IPS-15b (cell line): ENCODE data around the gene C22orf31.

Source experiments
- H3K27me3 ChIP-seq: one replicate; pipeline ENCODE4 v1.6.1; 2013; ENCODE audit warnings: low read length; ENCODE audit not compliant: control insufficient read depth, insufficient read depth
- H3K36me3 ChIP-seq: one replicate; pipeline ENCODE4 v1.6.1; 2013; ENCODE audit warnings: low read length; ENCODE audit not compliant: control insufficient read depth, insufficient read depth
- H3K4me1 ChIP-seq: one replicate; pipeline ENCODE4 v1.6.1; 2013; ENCODE audit warnings: mild to moderate bottlenecking, low read length; ENCODE audit not compliant: control insufficient read depth, insufficient read depth
- H3K4me3 ChIP-seq: one replicate; pipeline ENCODE4 v1.5.1; 2013; ENCODE audit warnings: low read depth, low read length
- H3K9ac ChIP-seq: one replicate; pipeline ENCODE4 v1.6.1; 2013; ENCODE audit warnings: low read depth, mild to moderate bottlenecking, low read length
- H3K9me3 ChIP-seq: one replicate; pipeline ENCODE4 v1.6.1; 2013; ENCODE audit warnings: mild to moderate bottlenecking, low read length; ENCODE audit not compliant: control insufficient read depth, insufficient read depth

Gene C22orf31

DNA sequence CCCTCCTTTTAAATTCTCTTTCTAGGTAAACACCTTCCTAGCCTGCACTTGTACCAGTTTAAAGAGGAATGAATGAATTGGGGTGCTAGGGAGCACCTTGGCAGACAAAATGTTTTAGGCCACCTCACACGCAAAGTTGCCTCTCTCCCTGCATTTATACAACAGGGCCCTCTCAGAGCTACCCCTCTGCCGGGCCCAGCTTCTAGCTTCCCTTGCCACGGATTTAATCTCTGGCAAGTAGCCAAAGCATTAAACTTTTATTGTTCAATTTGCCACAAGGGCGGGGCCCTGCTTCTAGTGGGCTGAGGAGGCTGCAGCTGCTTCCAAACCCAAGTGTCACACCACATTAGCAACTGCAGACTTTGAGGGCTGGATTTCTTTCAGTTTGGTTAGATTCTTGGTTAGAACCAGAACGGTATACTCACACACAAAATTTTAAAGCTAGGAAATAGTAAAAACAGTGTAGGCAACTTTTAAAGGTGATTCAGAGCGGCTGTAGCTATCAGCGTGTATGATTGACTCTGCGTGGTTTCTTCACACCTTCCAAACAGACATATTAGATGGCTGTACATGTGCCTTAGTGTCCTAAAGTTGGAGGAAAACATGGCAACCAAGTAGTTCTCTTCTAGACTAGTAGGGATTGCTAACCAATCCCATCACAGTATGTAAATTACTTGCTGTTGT, 17.7 kb upstream of the C22orf31 start:
- Histone ChIP-seq H3K9me3 (no peaks in the 10 kb centered on the region), H3K27me3 (peaks cover 12% of the 10 kb centered on the region), H3K4me1 (peaks cover 14% of the 10 kb centered on the region), H3K9ac (no peak overlapping the region), H3K36me3 (no peaks in the 10 kb centered on the region), H3K4me3 (no peak overlapping the region)

DNA sequence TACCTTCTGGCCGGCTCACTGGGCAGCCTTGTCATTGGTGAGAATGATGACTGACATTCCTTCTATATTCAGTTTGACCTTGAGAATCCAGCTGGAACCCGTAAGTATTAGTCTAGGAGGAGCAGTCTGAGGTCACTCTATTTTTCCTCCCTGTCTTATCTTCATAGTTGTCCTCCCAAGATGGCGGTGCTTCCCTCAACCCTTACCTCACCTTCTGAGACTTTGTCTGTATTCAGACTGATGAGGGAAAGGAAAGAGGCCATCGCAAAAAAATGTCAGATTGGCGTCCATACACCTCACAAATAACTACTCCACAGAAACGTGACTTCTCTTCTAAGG, 17.2 kb upstream of the C22orf31 start:
- Histone ChIP-seq H3K9me3 (no peaks in the 10 kb centered on the region), H3K4me3 (no peak overlapping the region), H3K36me3 (no peaks in the 10 kb centered on the region)

GRCh38 chr22:29078036-29078868, 16.6 kb upstream of the C22orf31 start:
- Histone ChIP-seq H3K4me3 (no peak overlapping the region), H3K9me3 (no peaks in the 10 kb centered on the region), H3K9ac (no peak overlapping the region), H3K36me3 (no peaks in the 10 kb centered on the region), H3K4me1 (peaks cover 8% of the 10 kb centered on the region), H3K27me3 (peaks cover 20% of the 10 kb centered on the region)

More for the DNA sequence above, 17.2 kb upstream of the C22orf31 start:
- H3K27me3 ChIP-seq, result peaks cover 17% of the 10 kb centered on the region
- H3K9ac ChIP-seq, result no peak overlapping the region
- H3K4me1 ChIP-seq, result peaks cover 11% of the 10 kb centered on the region

DNA sequence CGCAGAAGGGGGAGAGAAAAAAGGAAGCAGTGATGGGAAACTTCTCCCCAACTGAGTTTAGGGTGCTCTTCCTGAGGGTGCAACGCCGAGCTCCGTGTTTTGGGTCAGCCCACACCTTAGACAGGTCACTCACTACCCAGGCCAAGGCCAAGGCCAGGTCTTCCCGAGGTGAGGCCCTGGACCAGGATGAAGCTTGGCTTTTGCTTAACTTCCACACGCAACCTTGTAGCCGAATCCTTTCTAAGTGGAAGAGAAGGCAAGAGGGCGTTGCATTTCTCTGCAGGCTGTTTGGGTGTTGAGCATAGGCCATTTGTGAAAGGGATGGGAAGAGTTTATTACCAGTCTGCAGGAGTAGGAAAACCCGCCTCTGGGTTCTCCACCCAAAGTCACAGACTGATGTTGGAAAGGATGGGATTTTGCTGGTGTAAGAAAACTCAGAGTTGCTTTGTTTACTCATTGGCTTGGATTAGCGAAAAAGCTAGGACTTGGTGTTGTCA, 12.7 kb upstream of the C22orf31 start:
- H3K9me3 ChIP-seq, result no peaks in the 10 kb centered on the region
- H3K4me1 ChIP-seq, result peaks cover 7% of the 10 kb centered on the region
- peak overlapping the region; percentile 4 for H3K9ac ChIP-seq
- peaks cover 46% of the 10 kb centered on the region for H3K27me3 ChIP-seq
- H3K4me3 ChIP-seq, result peak overlapping the region; percentile 70
- H3K36me3 ChIP-seq, result no peaks in the 10 kb centered on the region

DNA sequence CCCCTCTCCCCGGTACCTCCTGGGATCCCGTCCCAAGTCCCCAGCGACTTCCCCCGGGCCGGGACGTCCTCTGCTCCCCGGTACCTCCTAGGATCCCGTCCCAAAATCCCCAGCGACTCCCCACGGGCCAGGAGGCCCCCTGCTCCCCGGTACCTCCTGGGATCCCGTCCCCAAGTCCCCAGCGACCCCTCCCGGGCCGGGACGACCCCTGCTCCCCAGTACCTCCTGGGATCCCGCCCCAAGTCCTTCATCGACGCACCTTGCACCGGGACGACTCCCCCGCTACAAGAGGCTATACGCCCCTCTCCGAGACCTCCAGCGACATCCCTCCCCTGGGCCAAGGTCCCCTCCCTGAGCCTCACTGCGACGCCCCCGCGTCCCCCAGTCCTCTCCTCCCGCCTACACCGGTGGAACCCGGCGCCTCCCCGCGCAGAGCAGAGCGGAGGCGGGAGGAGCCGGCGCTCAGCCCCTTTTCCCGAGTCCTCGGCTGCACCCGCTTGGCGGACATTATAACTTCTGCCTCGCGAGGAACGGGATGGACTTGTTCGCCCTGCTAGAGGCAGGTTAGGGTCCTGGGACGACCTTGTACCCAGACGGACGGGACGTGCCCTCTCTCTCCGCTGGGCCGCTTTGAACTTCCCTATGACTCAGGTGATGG, 12.1 kb upstream of the C22orf31 start:
- H3K27me3 ChIP-seq, result peaks cover 49% of the 10 kb centered on the region
- H3K4me1 ChIP-seq, result peaks cover 7% of the 10 kb centered on the region
- no peaks in the 10 kb centered on the region for H3K36me3 ChIP-seq
- peak overlapping the region; percentile 4 for H3K9ac ChIP-seq
- no peaks in the 10 kb centered on the region for H3K9me3 ChIP-seq
- H3K4me3 ChIP-seq, result peak overlapping the region; percentile 70

- Histone ChIP-seq H3K9me3 (no peaks in the 10 kb centered on the region), H3K4me3 (peak within 1 kb of the TSS; percentile 70), H3K9ac (no peak within 1 kb of the TSS), H3K36me3 (no peaks in the 10 kb centered on the region), H3K4me1 (peaks cover 7% of the 10 kb centered on the region), H3K27me3 (peaks cover 49% of the 10 kb centered on the region)
These were observed 11.5 kb upstream of the C22orf31 start, which contains the start of gene KREMEN1 for GRCh38 chr22:29072979-29073617. Gene KREMEN1, plus strand, starts transcription at chr22:29073035. Its CDS starts 96 bp downstream, at chr22:29073131.

- Histone ChIP-seq H3K9ac (no peak overlapping the region), H3K4me3 (peak overlapping the region; percentile 53), H3K9me3 (no peaks in the 10 kb centered on the region), H3K27me3 (peaks cover 49% of the 10 kb centered on the region), H3K36me3 (no peaks in the 10 kb centered on the region), H3K4me1 (peaks cover 7% of the 10 kb centered on the region)
These were observed 10.8 kb upstream of the C22orf31 start for GRCh38 chr22:29072193-29072978.

GRCh38 chr22:29071261-29072045, 9.8 kb upstream of the C22orf31 start:
- Histone ChIP-seq H3K4me3 (peak overlapping the region; percentile 53), H3K4me1 (peaks cover 7% of the 10 kb centered on the region), H3K36me3 (no peaks in the 10 kb centered on the region), H3K27me3 (peaks cover 49% of the 10 kb centered on the region), H3K9ac (no peak overlapping the region), H3K9me3 (no peaks in the 10 kb centered on the region)

- peaks cover 48% of the 10 kb centered on the region for H3K27me3 ChIP-seq
- peaks cover 7% of the 10 kb centered on the region for H3K4me1 ChIP-seq
- no peaks in the 10 kb centered on the region for H3K36me3 ChIP-seq
- H3K4me3 ChIP-seq, result no peak overlapping the region
- no peak overlapping the region for H3K9ac ChIP-seq
- H3K9me3 ChIP-seq, result no peaks in the 10 kb centered on the region
These were observed 8.9 kb upstream of the C22orf31 start for GRCh38 chr22:29070490-29070889.

DNA sequence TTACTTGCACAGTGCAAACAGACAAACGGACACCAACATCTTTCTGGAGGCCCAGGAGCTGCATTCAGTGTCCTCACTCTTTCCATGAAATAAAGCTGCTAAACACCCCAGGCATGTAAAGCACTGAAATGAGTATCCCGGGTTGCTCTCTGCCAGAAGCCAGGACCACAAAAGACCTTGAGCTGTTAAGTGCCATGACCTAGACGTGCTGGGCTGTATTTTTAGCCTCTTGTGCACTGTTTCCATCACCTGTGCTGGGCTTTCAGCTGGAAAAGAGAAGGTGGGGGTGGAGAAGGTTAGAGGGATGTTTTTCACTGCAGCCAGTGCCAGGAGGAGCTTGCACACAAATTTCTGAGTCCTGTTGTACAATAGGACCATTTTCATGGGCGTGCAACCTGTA, 7.8 kb upstream of the C22orf31 start:
- Histone ChIP-seq H3K36me3 (no peaks in the 10 kb centered on the region), H3K9ac (no peak overlapping the region), H3K27me3 (peaks cover 38% of the 10 kb centered on the region), H3K9me3 (no peaks in the 10 kb centered on the region), H3K4me3 (no peak overlapping the region), H3K4me1 (peaks cover 6% of the 10 kb centered on the region)
